HG03460 (cell line): Measurements from ENCODE around the gene ROM1.
"Not testable (repeated sequence)": the region's sequence is repeated elsewhere in the genome, so short reads cannot be mapped to it uniquely, and the experiment has no call there.

Source experiments
- ATAC-seq: cut with Tn5 transposase; IDR thresholded peaks from one replicate; pipeline ENCODE4 v1.9.1; 2021; ENCODE audit not compliant: unreplicated experiment

The ROM1 gene, protein sequence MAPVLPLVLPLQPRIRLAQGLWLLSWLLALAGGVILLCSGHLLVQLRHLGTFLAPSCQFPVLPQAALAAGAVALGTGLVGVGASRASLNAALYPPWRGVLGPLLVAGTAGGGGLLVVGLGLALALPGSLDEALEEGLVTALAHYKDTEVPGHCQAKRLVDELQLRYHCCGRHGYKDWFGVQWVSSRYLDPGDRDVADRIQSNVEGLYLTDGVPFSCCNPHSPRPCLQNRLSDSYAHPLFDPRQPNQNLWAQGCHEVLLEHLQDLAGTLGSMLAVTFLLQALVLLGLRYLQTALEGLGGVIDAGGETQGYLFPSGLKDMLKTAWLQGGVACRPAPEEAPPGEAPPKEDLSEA

DNA sequence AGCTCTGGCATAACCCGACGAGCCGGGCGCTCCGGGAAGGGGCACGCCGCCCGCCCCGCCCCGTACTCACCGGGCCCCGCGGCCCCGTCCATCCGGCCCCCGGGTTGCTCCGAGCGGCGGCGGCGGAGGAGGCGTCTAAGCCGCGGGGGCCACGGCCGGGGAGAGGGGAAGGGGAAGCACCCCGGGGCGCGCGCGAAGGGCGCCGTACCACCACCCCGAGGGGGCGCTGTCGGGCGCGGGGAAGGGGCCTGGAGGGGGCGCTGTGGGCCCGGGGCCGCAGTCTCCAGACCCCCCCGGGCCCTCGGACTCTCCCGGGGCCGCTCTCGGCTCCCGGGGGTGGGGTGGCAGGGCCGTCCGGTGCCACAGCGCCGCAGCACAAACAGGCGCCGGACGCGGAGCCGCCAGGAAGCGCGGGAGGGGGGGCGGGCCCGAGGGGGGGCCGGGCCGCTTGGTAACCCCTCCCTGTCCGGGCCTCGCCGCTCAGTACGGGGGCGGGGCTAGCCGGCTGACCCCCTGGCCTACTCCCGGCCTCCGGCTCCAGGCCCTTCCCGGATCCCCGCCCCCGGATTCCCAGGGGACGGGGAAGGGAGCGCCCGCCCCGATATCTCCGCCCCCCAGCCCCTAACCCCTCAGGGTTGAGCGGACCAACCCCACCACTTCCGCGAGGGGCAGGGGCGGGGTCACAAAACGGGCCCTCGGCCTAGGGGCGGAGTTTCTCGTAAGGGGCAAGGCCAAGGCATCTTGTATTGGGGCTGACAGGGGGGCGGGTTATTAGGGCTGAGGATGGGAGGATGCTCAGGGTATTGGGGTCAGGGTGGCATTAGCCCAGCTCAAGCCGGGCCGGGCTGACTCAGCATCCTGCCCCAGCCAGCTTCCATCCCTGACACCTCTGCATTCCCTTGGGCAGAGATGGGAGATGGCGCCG is at the start of gene ROM1, which contains the start of gene EML3:
TSS of gene ROM1 (plus strand) at position 892 of the 925 bp plus-strand sequence. CDS start at position 917, 25 bp downstream.
TSS of gene EML3 (minus strand) at position 410 of the 925 bp plus-strand sequence. CDS start at position 92, 318 bp downstream.
- peak; percentile 59 for ATAC-seq

DNA sequence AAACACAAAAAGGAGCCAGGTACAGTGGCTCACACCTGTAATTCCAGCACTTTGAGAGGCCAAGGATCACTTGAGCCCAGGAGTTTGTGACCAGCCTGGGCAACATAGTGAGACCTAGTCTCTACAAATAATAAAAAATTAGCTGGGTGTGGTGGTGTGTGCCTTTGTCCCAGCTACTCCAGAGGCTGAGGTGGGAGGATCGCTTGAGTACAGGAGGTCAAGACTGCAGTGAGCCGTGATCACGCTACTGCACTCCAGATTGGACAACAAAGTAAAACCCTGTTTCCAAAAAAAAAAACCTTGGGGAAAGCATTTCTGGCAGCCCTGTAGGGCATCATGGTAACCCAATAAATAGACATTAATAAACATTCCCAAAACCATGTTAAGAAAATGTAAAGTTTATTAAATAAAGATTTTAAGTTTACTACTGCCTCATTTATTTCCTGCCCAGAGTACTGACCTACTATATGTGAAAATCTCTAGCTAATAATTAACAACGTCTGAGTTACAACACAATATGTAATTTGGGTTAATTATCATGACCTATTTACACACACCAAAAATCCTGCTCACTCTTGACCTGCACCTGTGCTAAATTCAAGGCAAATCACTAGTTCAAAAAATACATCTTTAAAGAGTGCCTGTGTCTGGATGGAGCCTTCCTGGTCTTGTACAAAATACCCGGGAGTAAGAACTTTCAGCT is 47.8 kb upstream of the ROM1 start:
- no peak for ATAC-seq

DNA sequence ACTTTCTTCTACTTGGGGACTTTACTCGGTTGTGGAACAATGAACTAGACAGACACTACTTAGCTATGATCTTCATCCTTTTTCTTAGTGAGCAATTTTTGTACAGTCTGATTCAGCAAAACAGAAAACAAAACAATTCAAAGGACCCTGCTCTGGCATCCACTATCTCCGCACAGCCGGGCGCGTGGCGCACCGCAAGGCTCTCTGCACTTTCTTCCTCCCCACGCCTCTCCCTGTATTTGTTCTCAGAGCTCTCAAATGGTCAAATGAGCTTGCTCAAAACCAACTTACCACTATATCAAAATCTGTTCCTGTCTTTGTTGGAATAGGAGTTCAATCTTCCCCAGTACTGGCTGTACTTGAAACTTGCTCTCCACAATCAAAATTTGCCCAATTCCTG is 46.8 kb upstream of the ROM1 start:
- ATAC-seq = no peak

DNA sequence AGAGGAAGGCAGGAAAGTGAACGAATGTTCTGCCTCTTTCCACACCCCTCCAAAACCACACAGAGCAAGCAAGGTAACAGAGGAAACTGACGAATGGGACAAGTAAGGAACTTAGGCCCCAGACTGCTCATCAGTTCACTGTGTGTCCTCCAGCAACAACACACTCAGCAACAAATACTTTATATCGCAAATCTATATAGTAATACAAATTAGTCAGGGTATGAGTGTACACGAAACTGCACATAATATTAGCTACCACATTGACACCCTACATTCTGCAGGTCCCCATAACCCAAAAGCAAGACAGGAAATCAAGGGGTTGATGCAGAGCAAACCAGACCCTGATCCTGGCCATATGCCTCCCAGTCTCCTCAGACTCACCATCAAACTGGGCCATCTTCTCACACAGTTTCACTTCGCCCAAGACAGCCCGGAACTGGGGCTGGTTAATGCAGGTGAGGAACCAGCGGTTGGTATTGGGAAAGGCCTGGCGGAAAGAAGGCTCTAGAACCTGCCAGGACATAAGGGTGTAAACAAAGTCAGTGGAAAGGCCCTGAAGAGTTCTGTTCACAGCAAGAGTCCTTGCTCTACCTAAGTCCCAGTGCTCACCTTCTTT is 45.9 kb upstream of the ROM1 start:
- peak; percentile 61 for ATAC-seq

DNA sequence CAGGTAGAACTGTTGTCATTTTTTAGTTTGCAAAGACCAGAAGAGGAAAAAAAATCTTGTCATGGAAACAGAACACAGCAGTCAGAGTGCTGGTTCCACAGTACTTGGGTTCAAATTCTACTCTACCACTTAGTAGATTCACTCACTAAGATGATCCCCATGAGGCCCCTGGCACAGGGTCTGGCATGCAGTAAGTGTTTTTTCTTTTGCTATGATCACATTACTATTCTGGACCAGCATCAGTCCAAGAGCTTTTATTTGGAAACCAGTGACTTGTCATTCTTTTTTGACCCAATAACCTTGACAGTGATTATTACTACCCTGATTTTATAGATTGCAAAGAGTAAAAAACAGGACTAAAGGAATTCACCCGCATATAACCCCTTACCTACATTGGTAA is 43.4 kb upstream of the ROM1 start:
- no peak for ATAC-seq

DNA sequence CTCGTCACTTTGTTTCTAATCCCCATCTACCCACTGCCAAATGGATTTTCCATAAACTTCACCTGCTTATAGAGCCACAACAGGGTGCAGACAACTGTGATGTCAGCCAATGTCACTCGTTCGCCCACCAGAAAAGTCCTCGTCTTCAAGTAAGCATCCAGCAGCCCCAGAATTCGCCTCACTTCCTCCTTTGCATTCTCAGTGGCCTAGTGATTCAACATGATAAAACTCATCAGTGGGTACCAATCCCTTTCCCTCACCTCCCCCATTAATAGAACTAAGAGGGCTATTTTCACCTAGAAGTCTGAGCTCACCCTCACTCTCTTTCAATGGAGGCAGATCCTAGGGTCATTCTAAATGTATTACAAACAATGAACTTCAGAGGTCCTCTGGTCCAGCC is 42.2 kb upstream of the ROM1 start:
- not testable (repeated sequence) for ATAC-seq

DNA sequence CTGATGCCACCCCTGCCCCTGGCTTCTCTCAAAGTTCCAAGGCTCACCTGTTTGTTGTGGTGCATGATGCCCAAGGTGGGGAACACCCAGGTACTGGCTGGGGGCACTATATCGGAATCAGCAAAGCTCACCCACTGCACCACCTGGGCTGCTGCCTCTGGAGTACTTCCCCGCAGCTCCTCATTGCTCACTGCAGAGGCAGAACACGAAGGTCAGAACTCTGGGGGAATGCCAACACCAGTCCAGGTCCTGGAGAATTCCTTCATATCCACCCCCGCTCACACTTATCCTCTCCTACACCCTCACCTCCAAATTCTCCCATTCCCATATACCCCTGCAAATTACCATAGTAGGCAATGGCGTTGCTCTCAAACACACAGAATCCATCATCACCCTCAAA is 41.6 kb upstream of the ROM1 start:
- not testable (repeated sequence) for ATAC-seq

DNA sequence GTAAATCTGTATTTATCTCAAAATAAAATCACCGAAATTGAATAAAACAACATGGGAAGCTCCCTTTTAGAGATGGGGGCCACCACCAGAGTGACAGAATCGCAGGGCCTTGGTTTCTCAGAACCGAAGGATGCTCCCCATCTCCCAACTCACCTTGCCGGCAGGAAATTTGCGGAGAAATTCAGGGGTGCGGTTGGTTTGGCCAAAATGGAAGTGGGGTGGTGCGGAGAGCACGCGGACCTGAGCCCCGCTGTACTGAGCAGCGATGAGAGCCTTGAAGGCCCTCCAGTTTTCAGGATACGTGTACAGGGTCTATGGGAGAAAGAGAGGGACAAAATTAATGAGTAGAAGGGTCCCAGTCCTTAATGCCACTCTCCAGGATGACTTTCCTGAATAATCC is 40.6 kb upstream of the ROM1 start:
- no peak for ATAC-seq

DNA sequence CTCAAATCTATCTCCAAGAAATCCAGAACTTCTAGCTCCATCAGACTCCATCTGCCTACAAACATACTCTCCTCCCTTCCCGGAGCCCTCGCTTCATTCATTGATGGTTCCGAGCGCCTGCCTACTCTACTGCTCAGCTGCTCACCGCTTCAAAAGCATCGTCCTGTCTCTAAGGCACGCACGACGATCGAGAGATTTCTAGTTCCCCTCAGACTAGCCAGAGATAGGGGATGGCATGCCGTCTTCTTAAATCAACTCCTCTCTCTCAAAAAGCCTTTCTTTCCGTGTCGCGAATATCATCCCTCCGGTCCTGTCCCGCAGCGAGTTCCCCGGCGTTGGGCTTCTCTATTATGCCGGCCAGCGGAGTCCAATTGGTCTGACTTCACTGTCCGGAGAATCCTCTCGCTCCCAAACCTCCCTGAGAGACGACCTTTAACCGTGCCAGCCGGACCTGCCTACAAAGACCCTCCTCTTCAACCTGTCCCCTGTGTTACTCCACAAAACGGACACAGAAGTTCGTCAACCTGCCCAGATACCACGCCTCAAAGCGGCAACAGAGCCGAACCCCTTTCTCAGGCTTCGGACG is 40.0 kb upstream of the ROM1 start:
- no peak for ATAC-seq

DNA sequence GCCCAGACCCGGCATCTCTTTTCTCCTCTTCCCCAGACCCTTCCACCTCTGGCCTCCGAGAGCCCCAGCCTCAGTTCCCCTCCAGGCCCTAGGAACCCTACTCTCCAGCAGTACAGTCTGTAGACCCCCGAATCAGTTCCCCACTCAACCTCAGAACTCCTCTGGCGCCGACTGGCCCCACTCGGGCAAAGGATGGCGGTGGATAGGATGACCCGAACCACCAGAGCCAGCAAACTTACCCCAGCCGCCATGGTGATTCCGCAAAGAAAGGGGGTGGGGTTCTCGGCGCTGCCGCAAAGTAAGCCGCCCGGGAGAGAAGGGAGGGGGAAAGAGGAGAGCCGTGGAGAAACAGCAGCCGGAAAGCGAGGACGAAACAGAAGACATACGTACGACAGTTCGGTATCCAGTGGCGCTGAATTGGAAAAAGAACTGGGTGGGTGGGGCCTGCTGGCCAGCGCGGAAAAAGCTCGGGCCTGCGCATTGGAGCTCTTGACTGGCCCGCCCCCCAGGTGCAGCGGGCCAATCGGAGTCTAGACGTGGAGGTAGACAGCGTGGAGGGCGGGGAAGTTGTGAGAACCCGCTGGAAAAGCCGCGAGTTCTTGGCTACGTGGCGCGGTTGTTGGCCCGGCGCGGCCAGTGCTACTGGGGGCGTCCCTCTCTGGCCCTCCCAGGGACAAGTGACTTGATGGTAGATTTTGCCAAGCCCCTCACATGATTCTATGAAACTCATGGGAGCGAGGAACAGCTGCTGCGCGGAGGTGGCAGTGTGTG is 39.3 kb upstream of the ROM1 start, which contains the start of gene EEF1G:
TSS of gene EEF1G (minus strand) at position 300 of the 771 bp plus-strand sequence. CDS start at position 251, 49 bp downstream.
- ATAC-seq = peak; percentile 79

DNA sequence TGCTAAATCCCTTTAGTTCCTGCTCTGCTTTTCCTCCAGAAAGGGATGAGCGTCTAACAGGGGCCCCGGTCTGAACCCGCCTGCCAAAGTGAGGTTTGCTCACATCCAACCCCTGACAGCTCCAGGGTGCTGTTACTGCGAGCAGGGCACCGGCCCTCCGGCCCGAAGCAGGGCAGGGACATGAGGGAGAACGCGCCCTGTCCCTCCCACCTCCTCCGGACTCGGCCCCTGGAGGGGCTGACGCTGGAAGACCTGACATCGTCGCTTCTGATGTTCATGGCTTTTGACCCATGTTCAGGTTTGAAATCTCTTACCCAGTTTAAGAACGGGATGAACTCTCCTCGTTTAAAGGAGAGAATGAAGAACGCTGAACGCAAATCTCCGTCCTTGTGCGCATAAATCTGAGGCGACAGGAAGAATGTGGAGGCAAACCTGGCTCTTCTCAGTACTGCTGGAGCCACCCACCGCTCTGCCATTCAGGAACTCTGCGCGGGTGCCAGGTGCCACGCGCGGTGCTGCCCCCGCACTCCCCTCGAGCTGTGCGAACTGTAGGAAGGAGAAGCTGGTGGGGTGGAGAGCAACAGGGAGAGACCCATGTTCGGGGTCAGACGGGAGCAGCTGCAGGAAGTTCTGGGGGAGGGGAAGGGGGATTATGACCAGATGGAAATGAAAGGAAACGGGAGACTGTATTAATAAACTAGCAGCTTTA is 38.5 kb upstream of the ROM1 start:
- peak; percentile 19 for ATAC-seq

DNA sequence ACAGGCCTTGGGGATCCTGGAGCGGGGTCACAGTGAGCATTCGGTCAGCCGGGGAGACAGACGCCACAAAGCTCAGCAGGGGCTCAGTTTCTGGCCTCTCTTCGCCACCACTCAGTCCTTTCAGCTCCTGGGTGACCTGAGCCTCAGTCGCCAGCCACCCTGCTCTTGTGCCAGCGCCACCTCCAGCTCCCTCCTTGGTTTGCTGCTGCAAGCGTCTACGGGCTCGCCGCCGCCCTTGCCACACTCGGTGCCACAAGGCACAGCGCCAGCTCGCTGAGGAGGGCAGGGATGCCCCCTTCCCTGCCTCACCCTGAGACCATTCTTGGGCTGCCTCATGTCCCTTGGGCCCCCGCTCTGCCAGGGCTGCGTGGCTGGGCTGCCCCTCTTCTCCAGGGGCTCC is 37.9 kb upstream of the ROM1 start:
- ATAC-seq = no peak

DNA sequence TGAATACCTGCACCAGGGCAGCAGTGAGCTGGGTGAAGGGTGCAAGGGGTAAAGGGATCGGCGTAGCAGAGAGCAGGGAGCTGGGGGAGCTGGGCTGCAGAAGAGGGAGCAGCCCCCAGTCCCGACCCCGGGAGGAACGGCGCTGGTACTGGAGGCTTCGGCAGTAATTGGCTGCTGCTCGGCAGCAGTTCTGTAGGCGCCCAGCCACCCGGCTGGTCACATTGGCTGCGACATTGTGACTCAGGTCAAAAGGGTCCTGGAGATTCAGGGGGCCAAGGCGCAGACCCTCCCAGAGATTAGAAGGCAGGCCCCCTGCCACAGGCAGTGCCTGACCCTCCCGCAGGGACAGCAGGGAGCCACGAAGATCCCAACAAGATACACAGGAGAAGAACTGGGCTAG is 37.2 kb upstream of the ROM1 start:
- no peak for ATAC-seq

DNA sequence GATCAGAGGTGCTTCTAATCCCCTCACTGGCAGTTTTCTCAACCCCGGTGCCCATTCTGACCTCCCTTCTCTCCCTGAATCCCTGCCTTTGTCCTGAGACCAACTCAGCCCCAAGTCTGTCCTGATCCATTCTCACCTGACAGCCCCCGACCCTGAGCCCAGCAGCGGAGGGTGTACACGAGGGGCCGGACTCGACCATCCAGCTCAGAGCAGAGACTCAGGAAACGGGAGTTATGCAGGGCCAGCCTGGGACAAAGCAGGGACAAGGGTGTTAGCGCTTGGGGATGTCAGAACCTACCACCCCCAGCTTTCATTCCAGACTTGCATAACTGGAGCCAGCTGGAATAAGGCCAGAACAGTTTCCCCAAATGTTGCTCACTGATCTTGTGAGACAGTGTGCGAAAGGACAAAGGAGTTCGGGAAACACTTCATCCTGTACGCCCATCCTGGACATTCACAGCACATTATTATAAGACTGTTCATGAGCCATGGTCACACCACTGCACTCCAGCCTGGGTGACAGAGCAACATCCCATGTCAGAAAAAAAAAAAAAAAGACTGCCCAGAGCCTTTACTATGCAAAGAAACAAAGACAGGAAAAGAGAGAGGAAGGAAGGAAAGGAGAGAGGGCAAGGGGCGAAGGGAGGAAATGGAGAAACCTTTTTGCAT is 35.9 kb upstream of the ROM1 start:
- no peak for ATAC-seq

DNA sequence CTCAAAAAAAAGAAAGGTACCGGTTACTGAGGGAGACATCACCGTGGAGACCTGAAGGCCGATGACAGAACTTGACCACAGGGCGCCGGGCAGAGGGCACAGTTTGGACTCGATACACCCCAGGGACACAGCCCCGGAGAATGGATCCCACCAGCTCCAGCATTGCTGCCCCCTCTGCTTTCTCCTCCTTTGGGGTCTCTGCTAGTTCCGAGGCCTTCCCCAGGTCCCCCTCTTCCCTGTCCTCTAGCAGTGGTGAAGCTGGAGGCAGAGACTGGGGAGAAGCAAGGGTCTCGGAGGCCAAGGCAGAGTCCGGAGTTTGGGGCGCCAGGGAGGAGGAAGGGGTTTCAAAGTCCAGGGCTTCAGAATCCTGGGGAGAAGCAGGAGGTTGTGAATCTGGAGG is 34.5 kb upstream of the ROM1 start:
- no peak for ATAC-seq

DNA sequence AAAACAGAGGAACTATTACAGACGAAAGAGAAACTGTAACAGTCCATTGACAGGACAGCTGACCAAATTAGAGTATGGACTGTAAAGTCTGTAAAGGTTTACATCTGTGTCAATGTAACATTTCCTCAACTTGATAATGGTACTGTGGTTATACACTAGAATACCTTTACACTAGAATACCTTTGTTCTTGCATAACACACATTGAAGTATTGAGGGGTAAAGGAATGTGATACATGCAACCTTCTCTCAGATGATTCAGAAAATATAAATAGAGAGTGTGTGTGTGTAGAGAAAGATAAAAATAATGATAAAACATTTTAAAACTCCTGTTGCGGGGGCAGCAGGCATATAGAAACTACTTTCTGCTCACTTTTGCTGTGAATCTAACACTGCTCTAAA is 33.8 kb upstream of the ROM1 start:
- no peak for ATAC-seq

DNA sequence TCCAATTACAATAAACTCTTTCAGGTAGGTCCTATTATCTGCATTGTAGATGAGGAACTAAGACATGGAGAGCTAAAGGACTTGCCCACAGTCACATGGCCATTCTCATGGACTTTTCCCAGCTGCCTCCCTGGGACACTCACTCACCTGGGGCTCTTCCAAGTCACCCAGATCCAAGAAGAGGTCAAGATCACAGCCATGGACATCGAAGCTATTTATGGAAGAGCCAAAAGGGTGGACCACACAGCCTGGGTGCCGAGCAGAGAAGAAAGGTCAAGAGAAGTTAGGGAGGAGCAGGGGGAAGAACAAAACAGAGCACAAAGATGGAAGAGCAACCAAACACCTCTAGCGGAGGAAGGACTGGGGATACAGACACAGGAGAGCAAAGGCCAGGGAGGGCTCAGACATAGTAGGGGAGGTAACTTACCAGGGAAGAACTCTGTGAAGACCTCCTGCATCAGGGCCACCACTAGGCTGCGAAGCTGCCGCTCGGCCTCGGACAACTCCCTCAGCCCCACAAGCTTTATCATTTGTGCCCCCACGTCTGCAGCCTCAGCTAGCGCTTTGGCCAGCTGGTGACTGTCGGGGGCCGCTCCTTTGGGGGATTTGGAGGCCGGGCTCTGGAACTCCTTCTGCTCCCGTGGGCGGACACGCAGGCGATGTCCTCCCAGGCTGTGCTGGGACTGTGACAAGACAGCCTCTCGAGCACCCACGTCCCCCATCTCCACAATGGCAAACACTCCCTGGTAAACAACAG is 31.9 kb upstream of the ROM1 start:
- ATAC-seq = no peak

DNA sequence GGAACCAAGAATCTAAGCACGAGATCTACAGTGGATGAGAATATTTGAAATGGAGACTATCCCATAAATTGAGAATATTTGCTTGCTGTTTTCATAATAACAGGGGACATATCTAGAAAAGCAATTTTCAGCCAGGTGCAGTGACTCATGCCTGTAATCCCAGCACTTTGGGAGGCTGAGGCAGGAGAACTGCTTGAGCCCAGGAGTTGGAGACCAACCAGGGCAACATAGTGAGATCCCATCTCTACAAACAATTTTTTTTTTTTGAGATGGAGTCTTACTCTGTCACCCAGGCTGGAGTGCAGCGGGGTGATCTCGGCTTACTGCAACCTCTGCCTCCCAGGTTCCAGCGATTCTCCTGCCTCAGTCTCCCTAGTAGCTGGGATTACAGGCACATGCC is 31.3 kb upstream of the ROM1 start:
- not testable (repeated sequence) for ATAC-seq
